GM21381 (cell line): Measurements from ENCODE around the gene COLEC11.
"Not testable (repeated sequence)": the region's sequence is repeated elsewhere in the genome, so short reads cannot be mapped to it uniquely, and the experiment has no call there.

ENCODE experiments used
- ATAC-seq: cut with Tn5 transposase; IDR thresholded peaks from one replicate; pipeline ENCODE4 v1.9.1; 2021; ENCODE audit warnings: mild to moderate bottlenecking, moderate library complexity; ENCODE audit not compliant: unreplicated experiment

COLEC11 gene

GRCh38 chr2:3650140-3650920 lies 55.4 kb downstream of the COLEC11 start:
- ATAC-seq = no peak

GRCh38 chr2:3651691-3652648 lies 57.1 kb downstream of the COLEC11 start:
- ATAC-seq = peak; percentile 77

- ATAC-seq = no peak
Observed at GRCh38 chr2:3652896-3653625, 58.1 kb downstream of the COLEC11 start.

GRCh38 chr2:3654011-3654410 lies 59.1 kb downstream of the COLEC11 start:
- no peak for ATAC-seq

GRCh38 chr2:3654531-3655225 lies 59.8 kb downstream of the COLEC11 start:
- no peak for ATAC-seq

GRCh38 chr2:3655871-3656761 lies 61.2 kb downstream of the COLEC11 start:
- no peak for ATAC-seq

GRCh38 chr2:3656762-3657721 lies 62.1 kb downstream of the COLEC11 start:
- ATAC-seq = no peak

- ATAC-seq = no peak
Observed at GRCh38 chr2:3657881-3658280, 63.0 kb downstream of the COLEC11 start, which contains the start of gene ALLC. TSS of gene ALLC (plus strand) at chr2:3658200. CDS start at chr2:3671158, 12,958 bp downstream.

GRCh38 chr2:3659447-3660432 lies 64.8 kb downstream of the COLEC11 start:
- no peak for ATAC-seq

- not testable (repeated sequence) for ATAC-seq
Observed at GRCh38 chr2:3660640-3661039, 65.7 kb downstream of the COLEC11 start.

GRCh38 chr2:3661149-3661660 lies 66.3 kb downstream of the COLEC11 start:
- ATAC-seq = no peak

- ATAC-seq = no peak
Observed at GRCh38 chr2:3662239-3662638, 67.3 kb downstream of the COLEC11 start.

GRCh38 chr2:3664118-3664517 lies 69.2 kb downstream of the COLEC11 start:
- no peak for ATAC-seq

GRCh38 chr2:3664925-3665324 lies 70.0 kb downstream of the COLEC11 start:
- ATAC-seq = no peak

- no peak for ATAC-seq
Observed at GRCh38 chr2:3665886-3666612, 71.1 kb downstream of the COLEC11 start.

GRCh38 chr2:3666613-3666975 lies 71.7 kb downstream of the COLEC11 start:
- no peak for ATAC-seq
